ENCODE results near the gene YWHAG.
"Not testable (repeated sequence)": the region's sequence is repeated elsewhere in the genome, so short reads cannot be mapped to it uniquely, and the experiment has no call there.

YWHAG gene

GRCh38 chr7:76338298-76339084 is 20.3 kb downstream of the YWHAG start:
- H3K27ac ChIP-seq (ENCODE audit: low read depth, low read length): no peak overlapping the region
- H3K27me3 ChIP-seq (ENCODE audit: control insufficient read depth in 1 of 2, insufficient read depth in 2 of 2, low read length in 2 of 2): no peaks in the 10 kb centered on the region
- no peaks in the 10 kb centered on the region for H3K9me3 ChIP-seq (ENCODE audit: control insufficient read depth in 1 of 2, low read length in 2 of 2)
- H3K4me1 ChIP-seq (ENCODE audit: control insufficient read depth in 1 of 2, insufficient read depth in 2 of 2, low read length in 2 of 2): peaks cover 6 to 16% of the 10 kb centered on the region in 2 donors
- H3K9ac ChIP-seq (ENCODE audit: low read depth in 1 of 2, low read length in 2 of 2): no peak overlapping the region
- H3K36me3 ChIP-seq (ENCODE audit: control insufficient read depth in 1 of 2, insufficient read depth in 2 of 2, low read length in 2 of 2): peaks cover 5 to 14% of the 10 kb centered on the region in 2 donors
- no peak overlapping the region for H3K4me3 ChIP-seq (ENCODE audit: low read depth in 1 of 2, low read length in 2 of 2)

GRCh38 chr7:76337147-76337546 is 21.6 kb downstream of the YWHAG start:
- no peak overlapping the region for H3K4me3 ChIP-seq (ENCODE audit: low read depth in 1 of 2, low read length in 2 of 2)
- H3K9ac ChIP-seq (ENCODE audit: low read depth in 1 of 2, low read length in 2 of 2): no peak overlapping the region
- H3K36me3 ChIP-seq (ENCODE audit: control insufficient read depth in 1 of 2, insufficient read depth in 2 of 2, low read length in 2 of 2): peaks cover 0 to 8% of the 10 kb centered on the region in 2 donors
- H3K4me1 ChIP-seq (ENCODE audit: control insufficient read depth in 1 of 2, insufficient read depth in 2 of 2, low read length in 2 of 2): peaks cover 12 to 18% of the 10 kb centered on the region in 2 donors
- H3K27me3 ChIP-seq (ENCODE audit: control insufficient read depth in 1 of 2, insufficient read depth in 2 of 2, low read length in 2 of 2): no peaks in the 10 kb centered on the region
- H3K27ac ChIP-seq (ENCODE audit: low read depth, low read length): no peak overlapping the region
- no peaks in the 10 kb centered on the region for H3K9me3 ChIP-seq (ENCODE audit: control insufficient read depth in 1 of 2, low read length in 2 of 2)

DNA sequence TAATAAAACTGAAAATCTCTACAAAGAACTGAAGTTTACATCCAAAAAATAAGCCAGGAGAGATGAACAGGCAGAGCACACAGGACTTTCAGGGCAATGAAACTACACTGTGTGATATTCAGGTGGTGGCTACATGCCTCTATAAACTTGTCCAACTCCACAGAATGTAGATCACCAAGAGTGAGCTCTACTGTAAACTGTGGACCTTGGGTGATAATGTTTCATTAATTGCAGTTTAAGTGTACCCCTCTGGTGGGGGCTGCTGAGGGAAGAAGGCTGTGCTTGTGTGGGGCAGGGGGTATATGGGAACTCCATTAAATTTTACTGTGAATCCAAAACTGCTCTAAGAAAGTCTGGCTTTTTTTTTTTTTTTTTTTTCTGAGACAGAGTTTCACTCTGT is 22.7 kb downstream of the YWHAG start:
- no peaks in the 10 kb centered on the region for H3K27me3 ChIP-seq (ENCODE audit: control insufficient read depth in 1 of 2, insufficient read depth in 2 of 2, low read length in 2 of 2)
- H3K4me3 ChIP-seq (ENCODE audit: low read depth in 1 of 2, low read length in 2 of 2): no peak overlapping the region
- no peak overlapping the region for H3K27ac ChIP-seq (ENCODE audit: low read depth, low read length)
- H3K36me3 ChIP-seq (ENCODE audit: control insufficient read depth in 1 of 2, insufficient read depth in 2 of 2, low read length in 2 of 2): peaks cover 0 to 12% of the 10 kb centered on the region in 2 donors
- H3K9ac ChIP-seq (ENCODE audit: low read depth in 1 of 2, low read length in 2 of 2): no peak overlapping the region
- H3K9me3 ChIP-seq (ENCODE audit: control insufficient read depth in 1 of 2, low read length in 2 of 2): no peaks in the 10 kb centered on the region
- peaks cover 15 to 18% of the 10 kb centered on the region in 2 donors for H3K4me1 ChIP-seq (ENCODE audit: control insufficient read depth in 1 of 2, insufficient read depth in 2 of 2, low read length in 2 of 2)

GRCh38 chr7:76335417-76335816 is 23.4 kb downstream of the YWHAG start:
- H3K4me1 ChIP-seq (ENCODE audit: control insufficient read depth in 1 of 2, insufficient read depth in 2 of 2, low read length in 2 of 2): peaks cover 15% of the 10 kb centered on the region in 2 donors
- H3K27ac ChIP-seq (ENCODE audit: low read depth, low read length); H3K27me3 ChIP-seq (ENCODE audit: control insufficient read depth in 1 of 2, insufficient read depth in 2 of 2, low read length in 2 of 2); H3K9ac ChIP-seq (ENCODE audit: low read depth in 1 of 2, low read length in 2 of 2); H3K9me3 ChIP-seq (ENCODE audit: control insufficient read depth in 1 of 2, low read length in 2 of 2); H3K4me3 ChIP-seq (ENCODE audit: low read depth in 1 of 2, low read length in 2 of 2): not testable (repeated sequence)
- H3K36me3 ChIP-seq (ENCODE audit: control insufficient read depth in 1 of 2, insufficient read depth in 2 of 2, low read length in 2 of 2): peaks cover 0 to 14% of the 10 kb centered on the region in 2 donors

DNA sequence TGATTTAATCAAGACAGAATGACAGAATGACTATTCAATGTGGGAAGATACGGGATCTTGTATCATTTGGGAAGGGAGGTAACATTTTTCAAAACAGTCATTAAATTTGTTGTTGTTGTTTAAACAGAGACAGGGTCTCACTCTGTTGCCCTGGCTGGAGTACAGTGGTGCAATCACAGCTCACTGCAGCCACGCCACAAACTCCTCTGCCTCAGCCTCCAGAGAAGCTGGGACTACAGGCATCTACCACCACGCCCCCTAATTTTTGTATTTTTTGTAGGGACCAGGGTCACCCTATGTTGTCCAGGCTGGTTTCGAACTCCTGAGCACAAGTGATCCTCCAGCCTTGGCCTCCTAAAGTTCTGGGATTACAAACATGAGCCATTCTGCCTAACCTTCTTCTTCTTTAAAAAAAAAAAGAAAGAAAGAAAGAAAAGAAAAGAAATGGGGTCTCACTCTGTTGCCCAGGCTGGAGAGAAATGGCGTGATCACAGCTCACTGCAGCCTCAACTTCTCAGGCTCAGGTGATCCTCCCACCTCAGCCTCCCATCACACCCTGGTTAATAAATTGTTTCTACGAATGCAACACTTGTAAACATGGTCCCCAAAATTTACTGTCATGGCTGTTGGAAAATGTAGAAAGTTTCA is 24.3 kb downstream of the YWHAG start:
- Histone ChIP-seq H3K4me3 (ENCODE audit: low read depth in 1 of 2, low read length in 2 of 2) (no peak overlapping the region), H3K36me3 (ENCODE audit: control insufficient read depth in 1 of 2, insufficient read depth in 2 of 2, low read length in 2 of 2) (peaks cover 2 to 20% of the 10 kb centered on the region in 2 donors), H3K9me3 (ENCODE audit: control insufficient read depth in 1 of 2, low read length in 2 of 2) (no peaks in the 10 kb centered on the region), H3K27me3 (ENCODE audit: control insufficient read depth in 1 of 2, insufficient read depth in 2 of 2, low read length in 2 of 2) (no peaks in the 10 kb centered on the region), H3K4me1 (ENCODE audit: control insufficient read depth in 1 of 2, insufficient read depth in 2 of 2, low read length in 2 of 2) (peaks cover 15 to 17% of the 10 kb centered on the region in 2 donors), H3K27ac (ENCODE audit: low read depth, low read length) (no peak overlapping the region), H3K9ac (ENCODE audit: low read depth in 1 of 2, low read length in 2 of 2) (no peak overlapping the region)

- Histone ChIP-seq H3K36me3 (ENCODE audit: control insufficient read depth in 1 of 2, insufficient read depth in 2 of 2, low read length in 2 of 2) (peaks cover 10 to 29% of the 10 kb centered on the region in 2 donors), H3K9ac (ENCODE audit: low read depth in 1 of 2, low read length in 2 of 2) (no peak overlapping the region), H3K4me1 (ENCODE audit: control insufficient read depth in 1 of 2, insufficient read depth in 2 of 2, low read length in 2 of 2) (peaks cover 11 to 17% of the 10 kb centered on the region in 2 donors), H3K27me3 (ENCODE audit: control insufficient read depth in 1 of 2, insufficient read depth in 2 of 2, low read length in 2 of 2) (no peaks in the 10 kb centered on the region), H3K9me3 (ENCODE audit: control insufficient read depth in 1 of 2, low read length in 2 of 2) (no peaks in the 10 kb centered on the region), H3K4me3 (ENCODE audit: low read depth in 1 of 2, low read length in 2 of 2) (no peak overlapping the region), H3K27ac (ENCODE audit: low read depth, low read length) (no peak overlapping the region)
Observed at GRCh38 chr7:76333511-76334101, 25.2 kb downstream of the YWHAG start.

- peaks cover 16 to 38% of the 10 kb centered on the region in 2 donors for H3K36me3 ChIP-seq (ENCODE audit: control insufficient read depth in 1 of 2, insufficient read depth in 2 of 2, low read length in 2 of 2)
- no peak overlapping the region for H3K9ac ChIP-seq (ENCODE audit: low read depth in 1 of 2, low read length in 2 of 2)
- no peaks in the 10 kb centered on the region for H3K9me3 ChIP-seq (ENCODE audit: control insufficient read depth in 1 of 2, low read length in 2 of 2)
- peaks cover 6 to 17% of the 10 kb centered on the region in 2 donors for H3K4me1 ChIP-seq (ENCODE audit: control insufficient read depth in 1 of 2, insufficient read depth in 2 of 2, low read length in 2 of 2)
- H3K4me3 ChIP-seq (ENCODE audit: low read depth in 1 of 2, low read length in 2 of 2): no peak overlapping the region
- H3K27me3 ChIP-seq (ENCODE audit: control insufficient read depth in 1 of 2, insufficient read depth in 2 of 2, low read length in 2 of 2): no peaks in the 10 kb centered on the region
- no peak overlapping the region for H3K27ac ChIP-seq (ENCODE audit: low read depth, low read length)
Observed at GRCh38 chr7:76332078-76332477, 26.7 kb downstream of the YWHAG start.

DNA sequence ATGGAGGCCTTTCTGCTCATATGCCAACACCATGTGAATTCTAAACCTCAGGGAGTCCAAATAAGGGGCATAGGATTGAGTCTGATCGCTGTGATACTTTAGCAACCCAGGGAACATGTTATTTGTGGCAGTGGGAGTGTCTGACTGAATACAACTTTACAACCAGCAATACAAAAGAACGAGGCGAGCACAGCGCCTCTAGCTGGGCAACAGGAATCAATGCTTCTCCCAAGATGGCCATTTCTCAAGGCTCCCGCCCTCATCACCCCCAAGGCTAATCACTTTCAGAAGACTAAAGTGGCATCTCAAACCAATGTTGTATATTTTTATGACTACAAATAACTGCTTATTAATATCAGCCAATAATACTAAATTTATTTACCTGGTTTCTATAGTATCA is 28.1 kb downstream of the YWHAG start:
- Histone ChIP-seq H3K36me3 (ENCODE audit: control insufficient read depth in 1 of 2, insufficient read depth in 2 of 2, low read length in 2 of 2) (peaks cover 20 to 45% of the 10 kb centered on the region in 2 donors), H3K4me1 (ENCODE audit: control insufficient read depth in 1 of 2, insufficient read depth in 2 of 2, low read length in 2 of 2) (peaks cover 6 to 17% of the 10 kb centered on the region in 2 donors), H3K27me3 (ENCODE audit: control insufficient read depth in 1 of 2, insufficient read depth in 2 of 2, low read length in 2 of 2) (no peaks in the 10 kb centered on the region), H3K9ac (ENCODE audit: low read depth in 1 of 2, low read length in 2 of 2) (no peak overlapping the region), H3K9me3 (ENCODE audit: control insufficient read depth in 1 of 2, low read length in 2 of 2) (no peaks in the 10 kb centered on the region), H3K4me3 (ENCODE audit: low read depth in 1 of 2, low read length in 2 of 2) (no peak overlapping the region), H3K27ac (ENCODE audit: low read depth, low read length) (no peak overlapping the region)

DNA sequence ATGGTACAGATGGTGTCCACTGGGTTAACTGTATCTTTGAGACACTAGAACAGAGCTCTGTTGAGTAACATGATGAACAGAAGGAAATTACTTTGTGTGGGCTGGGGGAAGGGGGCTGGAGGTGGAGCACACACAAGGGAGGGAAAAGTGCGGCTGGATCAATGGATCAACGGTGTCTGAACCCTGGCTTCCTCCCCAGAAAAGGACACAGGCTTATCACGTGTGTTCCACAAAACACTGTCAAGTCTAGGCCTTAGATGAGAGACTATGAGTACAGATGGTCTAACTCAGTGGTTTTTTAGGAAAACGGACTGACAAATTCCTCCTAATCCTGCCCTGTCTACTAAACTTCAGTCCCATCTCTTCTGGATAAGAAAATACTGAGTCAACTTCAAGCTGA is 28.5 kb downstream of the YWHAG start:
- Histone ChIP-seq H3K27ac (ENCODE audit: low read depth, low read length) (no peak overlapping the region), H3K9me3 (ENCODE audit: control insufficient read depth in 1 of 2, low read length in 2 of 2) (no peaks in the 10 kb centered on the region), H3K27me3 (ENCODE audit: control insufficient read depth in 1 of 2, insufficient read depth in 2 of 2, low read length in 2 of 2) (no peaks in the 10 kb centered on the region), H3K36me3 (ENCODE audit: control insufficient read depth in 1 of 2, insufficient read depth in 2 of 2, low read length in 2 of 2) (peaks cover 20 to 48% of the 10 kb centered on the region in 2 donors), H3K4me1 (ENCODE audit: control insufficient read depth in 1 of 2, insufficient read depth in 2 of 2, low read length in 2 of 2) (peaks cover 6 to 17% of the 10 kb centered on the region in 2 donors), H3K9ac (ENCODE audit: low read depth in 1 of 2, low read length in 2 of 2) (no peak overlapping the region), H3K4me3 (ENCODE audit: low read depth in 1 of 2, low read length in 2 of 2) (no peak overlapping the region)

DNA sequence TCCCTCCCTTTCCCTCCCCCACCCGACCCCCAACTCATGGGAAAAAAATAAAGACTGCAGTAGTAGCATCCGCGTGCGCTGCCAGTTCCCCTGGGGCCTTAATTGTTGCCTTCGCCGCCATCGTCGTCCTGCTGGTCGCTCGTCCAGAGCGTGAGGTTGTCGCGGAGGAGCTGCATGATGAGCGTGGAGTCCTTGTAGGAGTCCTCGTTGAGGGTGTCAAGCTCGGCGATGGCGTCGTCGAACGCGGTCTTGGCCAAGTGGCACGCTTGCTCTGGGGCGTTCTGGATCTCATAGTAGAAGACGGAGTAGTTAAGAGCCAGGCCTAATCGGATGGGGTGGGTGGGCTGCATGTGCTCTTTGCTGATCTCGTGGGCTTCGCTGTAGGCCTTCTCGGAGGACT is 29.3 kb downstream of the YWHAG start:
- Histone ChIP-seq H3K4me1 (ENCODE audit: control insufficient read depth in 1 of 2, insufficient read depth in 2 of 2, low read length in 2 of 2) (peaks cover 6 to 17% of the 10 kb centered on the region in 2 donors), H3K27me3 (ENCODE audit: control insufficient read depth in 1 of 2, insufficient read depth in 2 of 2, low read length in 2 of 2) (no peaks in the 10 kb centered on the region), H3K27ac (ENCODE audit: low read depth, low read length) (no peak overlapping the region), H3K9ac (ENCODE audit: low read depth in 1 of 2, low read length in 2 of 2) (no peak overlapping the region), H3K9me3 (ENCODE audit: control insufficient read depth in 1 of 2, low read length in 2 of 2) (no peaks in the 10 kb centered on the region), H3K4me3 (ENCODE audit: low read depth in 1 of 2, low read length in 2 of 2) (no peak overlapping the region), H3K36me3 (ENCODE audit: control insufficient read depth in 1 of 2, insufficient read depth in 2 of 2, low read length in 2 of 2) (peaks cover 22 to 49% of the 10 kb centered on the region in 2 donors)
